Globus pallidus (tissue), 1 donor: ENCODE data around the gene HMGN5.

Source experiments
- DNase-seq: peaks from one replicate; pipeline ENCODE4 v3.0.0-alpha.2; 2015; ENCODE audit warnings: low spot score

The HMGN5 gene

GRCh38 chrX:81201671-81202455 is at the start of gene HMGN5, which contains the start of gene SH3BGRL:
Gene HMGN5, minus strand, starts transcription at chrX:81201913. Its CDS starts 80,364 bp downstream, at chrX:81121549.
Gene SH3BGRL, plus strand, starts transcription at chrX:81202102. Its CDS starts 99 bp downstream, at chrX:81202201.
- peak; percentile 77 for DNase-seq

- no peak for DNase-seq
Observed at GRCh38 chrX:81241753-81242152, 40.0 kb upstream of the HMGN5 start.

- DNase-seq: no peak
Observed at GRCh38 chrX:81240701-81241331, 39.1 kb upstream of the HMGN5 start.

GRCh38 chrX:81238166-81238565 is 36.5 kb upstream of the HMGN5 start:
- DNase-seq: no peak

GRCh38 chrX:81237516-81237915 is 35.8 kb upstream of the HMGN5 start:
- DNase-seq: no peak

- DNase-seq: no peak
Observed at GRCh38 chrX:81232218-81232617, 30.5 kb upstream of the HMGN5 start.

- DNase-seq: no peak
Observed at GRCh38 chrX:81231476-81231875, 29.8 kb upstream of the HMGN5 start.

- no peak for DNase-seq
Observed at GRCh38 chrX:81229901-81230300, 28.2 kb upstream of the HMGN5 start.

- no peak for DNase-seq
Observed at GRCh38 chrX:81229229-81229628, 27.5 kb upstream of the HMGN5 start.

GRCh38 chrX:81215685-81216084 is 14.0 kb upstream of the HMGN5 start:
- no peak for DNase-seq

- no peak for DNase-seq
Observed at GRCh38 chrX:81208916-81209315, 7.2 kb upstream of the HMGN5 start.

- DNase-seq: no peak
Observed at GRCh38 chrX:81206476-81206875, 4.8 kb upstream of the HMGN5 start.

- no peak for DNase-seq
Observed at GRCh38 chrX:81205551-81205950, 3.8 kb upstream of the HMGN5 start.

GRCh38 chrX:81202943-81203342 is 1.2 kb upstream of the HMGN5 start:
- no peak for DNase-seq

GRCh38 chrX:81202456-81202819 is 725 bp upstream of the HMGN5 start:
- peak; percentile 30 for DNase-seq

- no peak for DNase-seq
Observed at GRCh38 chrX:81201071-81201470, 642 bp downstream of the HMGN5 start.

GRCh38 chrX:81195712-81196111 is 6.0 kb downstream of the HMGN5 start:
- DNase-seq: peak; percentile 52

- DNase-seq: no peak
Observed at GRCh38 chrX:81195259-81195658, 6.5 kb downstream of the HMGN5 start.

GRCh38 chrX:81174286-81174685 is 27.4 kb downstream of the HMGN5 start:
- DNase-seq: peak; percentile 7

GRCh38 chrX:81168391-81168790 is 33.3 kb downstream of the HMGN5 start:
- DNase-seq: no peak

GRCh38 chrX:81121513-81122363 is 80.0 kb downstream of the HMGN5 start:
- peak; percentile 87 for DNase-seq

- peak; percentile 67 for DNase-seq
Observed at GRCh38 chrX:81120936-81121371, 80.8 kb downstream of the HMGN5 start.
